K562 (cell line): ENCODE data around the gene IL4I1. TPM values are rescaled to one million over a fixed set of nuclear protein-coding genes. Genes with fewer than 3 reads are reported as not detected.

Experiments
- ELF1 ChIP-seq: fragments of 200-800 bp; sonication (Bioruptor generic); IDR thresholded peaks from 2 replicates; pipeline ENCODE4 v1.6.1; 2016; ENCODE audit warnings: missing genetic modification characterization, missing compliant biosample characterization
- FOXM1 ChIP-seq, 2 experiments: fragments of 450-650 bp in 1 of 2; sonication (generic) in 1 of 2; formaldehyde crosslinking in 1 of 2; IDR thresholded peaks; 2 replicates each; pipeline versions ENCODE4 v1.6.1 to v1.9.0; 2017 to 2022; ENCODE audit warnings: low read depth in 2 of 2, mild to moderate bottlenecking in 2 of 2, missing genetic modification reagents in 1 of 2, moderate library complexity in 1 of 2
- HNRNPUL1 ChIP-seq: fragments of 200-400 bp; formaldehyde crosslinking; IDR thresholded peaks from 2 replicates; pipeline ENCODE4 v1.6.1; 2017; ENCODE audit warnings: low read length
- LARP7 ChIP-seq: fragments of 450-650 bp; IDR thresholded peaks from 2 replicates; pipeline ENCODE4 v1.6.1; 2016
- SP2 ChIP-seq: IDR thresholded peaks from 2 replicates; pipeline ENCODE4 v1.6.1; 2011; ENCODE audit warnings: mild to moderate bottlenecking, low read depth, low read length, moderate library complexity; ENCODE audit not compliant: poor library complexity, severe bottlenecking; ENCODE audit errors: extremely low read depth
- TCF7 ChIP-seq: sonication (generic); IDR thresholded peaks from 2 replicates; pipeline ENCODE4 v1.6.1; 2016; ENCODE audit warnings: antibody characterized with exemption, borderline replicate concordance
- ZNF778 ChIP-seq: fragments of 450-650 bp; formaldehyde crosslinking; IDR thresholded peaks from 2 replicates; pipeline ENCODE4 v1.4.0; 2020; ENCODE audit warnings: mild to moderate bottlenecking, moderate library complexity
- polyA plus RNA-seq, 8 experiments: library from polyadenylated mRNA; depleted of rRNA in 4 of 8; stranded (reverse) in 5 of 8; unstranded in 3 of 8; fragments of >200 nt; fragmentation: Nextera tagmentation in 2 of 8; fragmentation: Illumina TruSeq in 1 of 8; extraction: Ambion mirVana in 2 of 8; extraction: Trizol in 1 of 8; gene quantifications; 2 replicates each; pipeline versions ENCODE4 v1.2.1 to v1.2.3, GENCODE V29; 2011 to 2014; ENCODE audit warnings: inconsistent platforms in 1 of 8, missing spikeins in 1 of 8
- total RNA-seq, 7 experiments: library from RNA; depleted of rRNA in 6 of 7; stranded (reverse); fragments of >200 nt in 6 of 7; fragmentation: Illumina TruSeq in 2 of 7; extraction: Trizol in 2 of 7; gene quantifications; 2 replicates each; pipeline versions ENCODE4 v1.2.1 to v1.2.3, GENCODE V29; 2011 to 2021; ENCODE audit warnings: low replicate concordance in 1 of 7
- TF ChIP-seq, protein P1 (sequence below), 2 experiments: IDR thresholded peaks; 2 replicates each; pipeline ENCODE4 v1.6.1; 2011; ENCODE audit warnings: borderline replicate concordance in 1 of 2, control low read depth in 1 of 2, low read depth in 1 of 2, low read length in 1 of 2, mild to moderate bottlenecking in 1 of 2, mixed read lengths in 1 of 2, moderate library complexity in 1 of 2; ENCODE audit not compliant: insufficient read depth in 1 of 2, insufficient read length in 1 of 2, poor library complexity in 1 of 2, severe bottlenecking in 1 of 2; ENCODE audit errors: extremely low read depth in 1 of 2
- TF ChIP-seq, protein P2 (sequence below), 2 experiments: fragments of 450-650 bp; IDR thresholded peaks; 2 replicates each; pipeline ENCODE4 v1.6.1; 2016; ENCODE audit warnings: mild to moderate bottlenecking in 2 of 2, borderline replicate concordance in 1 of 2, low read depth in 1 of 2, moderate library complexity in 1 of 2
- TF ChIP-seq, protein P3 (sequence below): sonication (generic); formaldehyde crosslinking; IDR thresholded peaks from 2 replicates; pipeline ENCODE4 v1.8.0; 2022; ENCODE audit warnings: mild to moderate bottlenecking, missing genetic modification reagents
- TF ChIP-seq, protein P4 (sequence below): fragments of 250-450 bp; sonication (Bioruptor Pico); IDR thresholded peaks from 2 replicates; pipeline ENCODE4 v1.4.0; 2020; ENCODE audit warnings: mild to moderate bottlenecking, moderate library complexity
- TF ChIP-seq, protein P5 (sequence below): sonication (generic); formaldehyde crosslinking; IDR thresholded peaks from 2 replicates; pipeline ENCODE4 v1.8.1; 2022; ENCODE audit warnings: missing genetic modification reagents

IL4I1 gene
- total and polyA plus RNA-seq, 9 of the 15 experiments (the other 6 are each of a cell fraction or from before 2014, with no cell fraction given): 0.06 to 0.95 (median 0.43) TPM; not detected in 2

DNA sequence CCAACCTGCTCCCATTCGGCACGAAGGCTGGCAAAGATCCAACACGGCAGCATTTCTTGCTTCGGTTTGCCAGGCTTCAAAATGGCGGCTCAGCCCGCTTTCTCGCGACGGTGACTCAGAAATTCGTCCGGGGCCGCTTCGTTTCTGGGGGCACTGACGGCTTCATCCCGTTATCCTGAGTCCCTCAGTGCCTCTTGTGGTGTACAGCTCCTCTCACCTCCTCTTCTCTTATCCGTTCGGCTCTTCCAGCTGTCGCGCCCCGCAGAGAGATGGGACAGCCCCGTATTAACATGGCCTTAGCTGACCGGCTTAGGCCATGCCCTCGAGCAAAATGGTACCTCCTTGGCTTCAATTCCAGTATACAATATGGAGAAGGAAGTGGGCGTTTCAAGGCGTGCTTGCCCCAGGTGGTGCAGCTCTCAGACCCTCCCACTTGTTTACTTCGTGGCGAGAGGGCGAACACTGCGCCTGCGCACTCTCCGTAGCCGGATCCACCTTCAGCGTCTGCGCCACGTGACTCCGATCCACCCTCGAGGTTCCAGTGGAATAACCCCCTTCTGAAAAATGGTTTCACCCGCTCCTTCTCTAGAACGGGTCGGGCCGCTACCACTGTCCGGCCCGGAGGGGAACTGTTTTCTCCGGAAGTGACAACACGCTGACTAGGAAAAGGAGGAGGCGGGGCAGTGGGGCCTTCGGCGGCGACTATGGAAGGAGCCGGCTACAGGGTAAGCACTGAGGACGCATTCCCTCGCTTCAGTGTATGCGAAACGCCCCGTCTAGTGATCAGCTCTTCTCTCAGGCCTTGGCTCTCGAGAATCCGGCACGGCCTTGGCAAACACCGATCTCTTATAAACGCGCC is 19.4 kb downstream of the IL4I1 start, which contains the start of the genes AKT1S1 and TBC1D17 (continued):
- TF ChIP-seq SP2 (no peak), TCF7 (no peak), ELF1 (tag) (peak; percentile 92), HNRNPUL1 (no peak), FOXM1 (IDR thresholded peaks at IDR 0.05; ENCODE audit: low read depth) (no peak), FOXM1 (CRISPR knock-in tag; IDR thresholded peaks at IDR 0.05; ENCODE audit: low read depth) (no peak), ZNF778 (CRISPR knock-in tag) (no peak), LARP7 (no peak)
- TF ChIP-seq, protein P1, sequence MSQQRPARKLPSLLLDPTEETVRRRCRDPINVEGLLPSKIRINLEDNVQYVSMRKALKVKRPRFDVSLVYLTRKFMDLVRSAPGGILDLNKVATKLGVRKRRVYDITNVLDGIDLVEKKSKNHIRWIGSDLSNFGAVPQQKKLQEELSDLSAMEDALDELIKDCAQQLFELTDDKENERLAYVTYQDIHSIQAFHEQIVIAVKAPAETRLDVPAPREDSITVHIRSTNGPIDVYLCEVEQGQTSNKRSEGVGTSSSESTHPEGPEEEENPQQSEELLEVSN (IDR thresholded peaks at IDR 0.05; ENCODE audit: borderline replicate concordance in 1 of 2, extremely low read depth in 1 of 2, insufficient read depth in 1 of 2, insufficient read length in 1 of 2, low read depth in 1 of 2, low read length in 1 of 2, poor library complexity in 1 of 2, severe bottlenecking in 1 of 2): peak; percentile 45 to 51
- TF ChIP-seq, protein P2, sequence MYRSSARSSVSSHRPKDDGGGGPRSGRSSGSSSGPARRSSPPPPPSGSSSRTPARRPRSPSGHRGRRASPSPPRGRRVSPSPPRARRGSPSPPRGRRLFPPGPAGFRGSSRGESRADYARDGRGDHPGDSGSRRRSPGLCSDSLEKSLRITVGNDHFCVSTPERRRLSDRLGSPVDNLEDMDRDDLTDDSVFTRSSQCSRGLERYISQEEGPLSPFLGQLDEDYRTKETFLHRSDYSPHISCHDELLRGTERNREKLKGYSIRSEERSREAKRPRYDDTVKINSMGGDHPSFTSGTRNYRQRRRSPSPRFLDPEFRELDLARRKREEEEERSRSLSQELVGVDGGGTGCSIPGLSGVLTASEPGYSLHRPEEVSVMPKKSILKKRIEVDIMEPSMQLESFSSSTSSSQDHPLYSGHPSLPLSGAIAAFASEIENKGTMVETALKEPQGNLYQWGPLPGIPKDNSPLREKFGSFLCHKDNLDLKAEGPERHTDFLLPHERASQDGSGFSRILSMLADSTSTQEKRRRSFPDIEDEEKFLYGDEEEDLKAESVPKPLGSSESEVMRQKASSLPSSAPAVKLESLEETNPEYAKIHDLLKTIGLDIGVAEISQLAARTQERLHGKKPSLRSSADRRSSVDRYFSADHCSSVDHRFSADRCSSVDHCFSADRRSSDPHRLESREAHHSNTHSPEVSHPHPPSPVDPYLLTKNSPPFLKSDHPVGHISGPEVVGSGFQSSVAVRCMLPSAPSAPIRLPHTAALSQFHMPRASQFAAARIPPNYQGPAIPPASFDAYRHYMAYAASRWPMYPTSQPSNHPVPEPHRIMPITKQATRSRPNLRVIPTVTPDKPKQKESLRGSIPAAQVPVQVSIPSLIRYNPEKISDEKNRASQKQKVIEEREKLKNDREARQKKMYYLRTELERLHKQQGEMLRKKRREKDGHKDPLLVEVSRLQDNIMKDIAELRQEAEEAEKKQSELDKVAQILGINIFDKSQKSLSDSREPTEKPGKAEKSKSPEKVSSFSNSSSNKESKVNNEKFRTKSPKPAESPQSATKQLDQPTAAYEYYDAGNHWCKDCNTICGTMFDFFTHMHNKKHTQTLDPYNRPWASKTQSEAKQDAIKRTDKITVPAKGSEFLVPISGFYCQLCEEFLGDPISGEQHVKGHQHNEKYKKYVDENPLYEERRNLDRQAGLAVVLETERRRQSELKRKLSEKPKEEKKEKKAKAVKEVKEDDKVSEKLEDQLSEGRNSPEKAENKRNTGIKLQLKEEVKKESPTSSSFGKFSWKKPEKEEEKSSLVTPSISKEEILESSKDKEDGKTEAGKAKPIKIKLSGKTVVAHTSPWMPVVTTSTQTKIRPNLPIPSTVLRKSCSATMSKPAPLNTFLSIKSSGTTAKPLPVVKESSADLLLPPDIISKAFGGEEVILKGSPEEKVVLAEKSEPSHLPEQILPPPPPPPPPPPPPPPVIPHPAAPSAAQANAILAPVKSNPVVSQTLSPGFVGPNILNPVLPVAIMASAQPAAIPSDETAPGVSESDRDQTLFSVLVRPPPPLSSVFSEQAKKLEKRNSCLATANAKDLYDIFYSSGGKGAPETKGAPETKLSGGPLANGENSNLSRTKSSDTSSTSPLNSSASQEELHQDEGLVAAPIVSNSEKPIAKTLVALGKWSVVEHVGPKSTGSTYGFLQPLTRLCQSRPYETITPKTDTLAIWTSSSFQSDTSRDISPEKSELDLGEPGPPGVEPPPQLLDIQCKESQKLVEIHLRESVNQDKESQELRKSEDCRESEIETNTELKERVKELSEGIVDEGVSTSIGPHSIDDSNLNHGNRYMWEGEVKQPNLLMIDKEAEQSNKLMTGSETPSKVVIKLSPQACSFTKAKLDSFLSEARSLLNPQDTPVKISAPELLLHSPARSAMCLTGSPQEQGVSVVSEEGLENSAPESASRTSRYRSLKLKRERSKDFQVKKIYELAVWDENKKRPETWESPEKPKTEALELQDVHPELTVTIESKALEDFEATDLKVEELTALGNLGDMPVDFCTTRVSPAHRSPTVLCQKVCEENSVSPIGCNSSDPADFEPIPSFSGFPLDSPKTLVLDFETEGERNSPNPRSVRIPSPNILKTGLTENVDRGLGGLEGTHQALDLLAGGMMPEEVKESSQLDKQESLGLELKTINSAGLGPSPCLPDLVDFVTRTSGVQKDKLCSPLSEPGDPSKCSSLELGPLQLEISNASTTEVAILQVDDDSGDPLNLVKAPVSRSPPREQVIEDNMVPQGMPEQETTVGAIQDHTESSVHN (IDR thresholded peaks at IDR 0.05; ENCODE audit: borderline replicate concordance in 1 of 2, low read depth in 1 of 2): no peak
- TF ChIP-seq, protein P3, sequence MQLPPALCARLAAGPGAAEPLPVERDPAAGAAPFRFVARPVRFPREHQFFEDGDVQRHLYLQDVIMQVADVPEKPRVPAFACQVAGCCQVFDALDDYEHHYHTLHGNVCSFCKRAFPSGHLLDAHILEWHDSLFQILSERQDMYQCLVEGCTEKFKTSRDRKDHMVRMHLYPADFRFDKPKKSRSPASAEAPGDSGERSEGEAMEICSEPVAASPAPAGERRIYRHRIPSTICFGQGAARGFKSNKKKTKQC (CRISPR knock-in tag): no peak
- TF ChIP-seq, protein P4, sequence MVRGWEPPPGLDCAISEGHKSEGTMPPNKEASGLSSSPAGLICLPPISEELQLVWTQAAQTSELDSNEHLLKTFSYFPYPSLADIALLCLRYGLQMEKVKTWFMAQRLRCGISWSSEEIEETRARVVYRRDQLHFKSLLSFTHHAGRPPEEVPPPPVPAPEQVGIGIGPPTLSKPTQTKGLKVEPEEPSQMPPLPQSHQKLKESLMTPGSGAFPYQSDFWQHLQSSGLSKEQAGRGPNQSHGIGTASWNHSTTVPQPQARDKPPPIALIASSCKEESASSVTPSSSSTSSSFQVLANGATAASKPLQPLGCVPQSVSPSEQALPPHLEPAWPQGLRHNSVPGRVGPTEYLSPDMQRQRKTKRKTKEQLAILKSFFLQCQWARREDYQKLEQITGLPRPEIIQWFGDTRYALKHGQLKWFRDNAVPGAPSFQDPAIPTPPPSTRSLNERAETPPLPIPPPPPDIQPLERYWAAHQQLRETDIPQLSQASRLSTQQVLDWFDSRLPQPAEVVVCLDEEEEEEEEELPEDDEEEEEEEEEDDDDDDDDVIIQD: no peak
- TF ChIP-seq, protein P5, sequence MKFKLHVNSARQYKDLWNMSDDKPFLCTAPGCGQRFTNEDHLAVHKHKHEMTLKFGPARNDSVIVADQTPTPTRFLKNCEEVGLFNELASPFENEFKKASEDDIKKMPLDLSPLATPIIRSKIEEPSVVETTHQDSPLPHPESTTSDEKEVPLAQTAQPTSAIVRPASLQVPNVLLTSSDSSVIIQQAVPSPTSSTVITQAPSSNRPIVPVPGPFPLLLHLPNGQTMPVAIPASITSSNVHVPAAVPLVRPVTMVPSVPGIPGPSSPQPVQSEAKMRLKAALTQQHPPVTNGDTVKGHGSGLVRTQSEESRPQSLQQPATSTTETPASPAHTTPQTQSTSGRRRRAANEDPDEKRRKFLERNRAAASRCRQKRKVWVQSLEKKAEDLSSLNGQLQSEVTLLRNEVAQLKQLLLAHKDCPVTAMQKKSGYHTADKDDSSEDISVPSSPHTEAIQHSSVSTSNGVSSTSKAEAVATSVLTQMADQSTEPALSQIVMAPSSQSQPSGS (CRISPR knock-in tag): no peak
